HEK293 (cell line): Measurements from ENCODE around the gene CLSTN1.

Experiments
- CTCF ChIA-PET: fragments of 350-600 bp; formaldehyde crosslinking; extraction: SDS; loops from one replicate; lab custom pipeline; 2021; ENCODE audit warnings: antibody characterized with exemption; lab: Yijun Ruan, JAX
- POLR2A ChIA-PET: fragments of 300-600 bp; formaldehyde crosslinking; extraction: SDS; loops from one replicate; lab custom pipeline; 2020; ENCODE audit warnings: antibody characterized with exemption, inconsistent platforms; lab: Yijun Ruan, JAX
- H3K27ac ChIP-seq: fragments of 200-500 bp; sonication (Bioruptor generic); 2 replicates; pipeline ENCODE4 v1.5.1; 2014; ENCODE audit warnings: low read depth, low read length, control low read depth, inconsistent platforms; ENCODE audit errors: extremely low read depth
- H3K36me3 ChIP-seq, 2 experiments: fragments of 200-500 bp in 1 of 2; sonication (Bioruptor generic) in 1 of 2; 1 replicate in 1 of 2; 2 replicates in 1 of 2; pipeline ENCODE4 v1.5.1; 2014 to 2017; ENCODE audit warnings: inconsistent platforms in 2 of 2, low read length in 2 of 2; ENCODE audit not compliant: control insufficient read depth in 2 of 2, insufficient read depth in 1 of 2
- H3K4me1 ChIP-seq: fragments of 200-500 bp; sonication (Bioruptor generic); 2 replicates; pipeline ENCODE4 v1.5.1; 2014; ENCODE audit warnings: mild to moderate bottlenecking, low read length, inconsistent platforms; ENCODE audit not compliant: control insufficient read depth, insufficient read depth
- H3K4me3 ChIP-seq: 2 replicates; pipeline ENCODE4 v1.5.1; 2011; ENCODE audit warnings: low read depth, mild to moderate bottlenecking, control low read depth, low read length, moderate library complexity
- H3K9me3 ChIP-seq: fragments of 200-500 bp; sonication (Bioruptor generic); 2 replicates; pipeline ENCODE4 v1.5.1; 2014; ENCODE audit warnings: low read depth, low read length, inconsistent platforms; ENCODE audit not compliant: control insufficient read depth, insufficient read depth
- IKZF3 ChIP-seq: fragments of 450-650 bp; IDR thresholded peaks from 2 replicates; pipeline ENCODE4 v1.5.0; 2018; ENCODE audit warnings: missing biosample characterization, mild to moderate bottlenecking, missing genetic modification characterization, moderate library complexity
- KLF16 ChIP-seq: fragments of 450-650 bp; formaldehyde crosslinking; IDR thresholded peaks from 2 replicates; pipeline ENCODE4 v1.5.1; 2017; ENCODE audit warnings: missing biosample characterization, missing genetic modification characterization
- KLF8 ChIP-seq: fragments of 450-650 bp; formaldehyde crosslinking; IDR thresholded peaks from 2 replicates; pipeline ENCODE4 v1.5.1; 2016; ENCODE audit warnings: missing biosample characterization, missing genetic modification characterization
- PRDM1 ChIP-seq: fragments of 450-650 bp; formaldehyde crosslinking; IDR thresholded peaks from 2 replicates; pipeline ENCODE4; 2016; ENCODE audit warnings: missing biosample characterization, missing genetic modification characterization
- ZNF132 ChIP-seq: fragments of 450-650 bp; formaldehyde crosslinking; IDR thresholded peaks from 2 replicates; pipeline ENCODE4 v1.5.1; 2017; ENCODE audit warnings: missing biosample characterization, missing genetic modification characterization, borderline replicate concordance
- ZNF169 ChIP-seq: fragments of 450-650 bp; formaldehyde crosslinking; IDR thresholded peaks from 2 replicates; pipeline ENCODE4 v1.5.1; 2016; ENCODE audit warnings: missing biosample characterization, missing genetic modification characterization
- ZNF214 ChIP-seq: fragments of 450-650 bp; formaldehyde crosslinking; IDR thresholded peaks from 2 replicates; pipeline ENCODE4 v1.5.1; 2017; ENCODE audit warnings: missing biosample characterization, mild to moderate bottlenecking, missing genetic modification characterization, borderline replicate concordance
- ZNF23 ChIP-seq: fragments of 450-650 bp; formaldehyde crosslinking; IDR thresholded peaks from 2 replicates; pipeline ENCODE4 v1.5.1; 2016; ENCODE audit warnings: missing biosample characterization, missing genetic modification characterization, borderline replicate concordance
- ZNF280C ChIP-seq: fragments of 450-650 bp; formaldehyde crosslinking; IDR thresholded peaks from 2 replicates; pipeline ENCODE4 v1.5.1; 2016; ENCODE audit warnings: missing biosample characterization, missing genetic modification characterization
- ZNF292 ChIP-seq: fragments of 450-650 bp; formaldehyde crosslinking; IDR thresholded peaks from 2 replicates; pipeline ENCODE4 v1.5.1; 2016; ENCODE audit warnings: low read depth, missing biosample characterization, missing genetic modification characterization, borderline replicate concordance
- ZNF302 ChIP-seq: fragments of 450-650 bp; formaldehyde crosslinking; IDR thresholded peaks from 2 replicates; pipeline ENCODE4 v1.5.1; 2016; ENCODE audit warnings: missing biosample characterization, missing genetic modification characterization, low read depth
- ZNF335 ChIP-seq: fragments of 450-650 bp; formaldehyde crosslinking; conservative IDR thresholded peaks from 2 replicates; pipeline ENCODE4 v1.5.1; 2016; ENCODE audit warnings: missing biosample characterization, missing genetic modification characterization
- ZNF521 ChIP-seq: fragments of 450-650 bp; formaldehyde crosslinking; IDR thresholded peaks from 2 replicates; pipeline ENCODE4 v1.5.1; 2017; ENCODE audit warnings: missing biosample characterization, mild to moderate bottlenecking, missing genetic modification characterization
- ZNF530 ChIP-seq: fragments of 450-650 bp; formaldehyde crosslinking; IDR thresholded peaks from 2 replicates; pipeline ENCODE4 v1.5.1; 2016; ENCODE audit warnings: low read depth, missing biosample characterization, missing genetic modification characterization
- ZNF558 ChIP-seq: fragments of 450-650 bp; formaldehyde crosslinking; IDR thresholded peaks from 2 replicates; pipeline ENCODE4 v1.5.1; 2016; ENCODE audit warnings: missing biosample characterization, missing genetic modification characterization
- ZNF610 ChIP-seq: fragments of 450-650 bp; formaldehyde crosslinking; IDR thresholded peaks from 2 replicates; pipeline ENCODE4 v1.5.1; 2016; ENCODE audit warnings: missing biosample characterization, missing genetic modification characterization, borderline replicate concordance
- ZNF626 ChIP-seq: fragments of 450-650 bp; sonication (Bioruptor Pico); formaldehyde crosslinking; IDR thresholded peaks from 2 replicates; pipeline ENCODE4 v1.5.1; 2018; ENCODE audit warnings: missing biosample characterization, missing genetic modification characterization, inconsistent platforms
- ZNF677 ChIP-seq: fragments of 450-650 bp; IDR thresholded peaks from 2 replicates; pipeline ENCODE4 v1.5.0; 2018; ENCODE audit warnings: missing biosample characterization, mild to moderate bottlenecking, missing genetic modification characterization, moderate library complexity
- ZNF707 ChIP-seq: fragments of 450-650 bp; formaldehyde crosslinking; IDR thresholded peaks from 2 replicates; pipeline ENCODE4 v1.5.1; 2016; ENCODE audit warnings: missing biosample characterization, missing genetic modification characterization
- ZNF777 ChIP-seq: fragments of 450-650 bp; formaldehyde crosslinking; IDR thresholded peaks from 2 replicates; pipeline ENCODE4 v1.5.1; 2017; ENCODE audit warnings: missing biosample characterization, missing genetic modification characterization, borderline replicate concordance
- TF ChIP-seq, protein P1 (sequence below): fragments of 450-650 bp; formaldehyde crosslinking; IDR thresholded peaks from 2 replicates; pipeline ENCODE4 v1.5.1; 2017; ENCODE audit warnings: missing biosample characterization, mild to moderate bottlenecking, missing genetic modification characterization, moderate library complexity
- TF ChIP-seq, protein P2 (sequence below): fragments of 450-650 bp; formaldehyde crosslinking; IDR thresholded peaks from 2 replicates; pipeline ENCODE4 v1.5.1; 2016; ENCODE audit warnings: missing biosample characterization, missing genetic modification characterization

The CLSTN1 gene

GRCh38 chr1:9873385-9873784, 49.6 kb upstream of the CLSTN1 start:
- POLR2A ChIA-PET, result no interaction called here
- CTCF ChIA-PET, result interaction anchor here (0.5 to 4.4 kb wide), 10 partner anchors 20 to 557 kb away, joined by 3 to 24 read pairs (median 6); partner anchors contain the start of genes CENPS, LZIC and NMNAT1
- no peak for TF ChIP-seq PRDM1 (tag by site-specific recombination)
- no peak for TF ChIP-seq ZNF558 (tag by site-specific recombination)
- TF ChIP-seq KLF8 (tag by site-specific recombination), result no peak
- TF ChIP-seq, protein P1, sequence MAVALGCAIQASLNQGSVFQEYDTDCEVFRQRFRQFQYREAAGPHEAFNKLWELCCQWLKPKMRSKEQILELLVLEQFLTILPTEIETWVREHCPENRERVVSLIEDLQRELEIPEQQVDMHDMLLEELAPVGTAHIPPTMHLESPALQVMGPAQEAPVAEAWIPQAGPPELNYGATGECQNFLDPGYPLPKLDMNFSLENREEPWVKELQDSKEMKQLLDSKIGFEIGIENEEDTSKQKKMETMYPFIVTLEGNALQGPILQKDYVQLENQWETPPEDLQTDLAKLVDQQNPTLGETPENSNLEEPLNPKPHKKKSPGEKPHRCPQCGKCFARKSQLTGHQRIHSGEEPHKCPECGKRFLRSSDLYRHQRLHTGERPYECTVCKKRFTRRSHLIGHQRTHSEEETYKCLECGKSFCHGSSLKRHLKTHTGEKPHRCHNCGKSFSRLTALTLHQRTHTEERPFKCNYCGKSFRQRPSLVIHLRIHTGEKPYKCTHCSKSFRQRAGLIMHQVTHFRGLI (tag by site-specific recombination), result no peak
- no peak for TF ChIP-seq KLF16 (tag by site-specific recombination)
- no peak for TF ChIP-seq ZNF521 (tag by site-specific recombination)
- TF ChIP-seq ZNF626, result no peak
- no peak for TF ChIP-seq ZNF302 (tag by site-specific recombination)
- no peak for TF ChIP-seq ZNF530 (tag by site-specific recombination)
- no peak for TF ChIP-seq ZNF610
- Histone ChIP-seq H3K4me1 (no peaks in the 10 kb centered on the region; the same call in 1 of the 2 replicates), H3K9me3 (no peaks in the 10 kb centered on the region), H3K4me3 (no peak overlapping the region), H3K36me3 (peaks cover 0 to 15% of the 10 kb centered on the region in 2 experiments; a peak in 1 of 3 replicates), H3K27ac (no peak overlapping the region)

DNA sequence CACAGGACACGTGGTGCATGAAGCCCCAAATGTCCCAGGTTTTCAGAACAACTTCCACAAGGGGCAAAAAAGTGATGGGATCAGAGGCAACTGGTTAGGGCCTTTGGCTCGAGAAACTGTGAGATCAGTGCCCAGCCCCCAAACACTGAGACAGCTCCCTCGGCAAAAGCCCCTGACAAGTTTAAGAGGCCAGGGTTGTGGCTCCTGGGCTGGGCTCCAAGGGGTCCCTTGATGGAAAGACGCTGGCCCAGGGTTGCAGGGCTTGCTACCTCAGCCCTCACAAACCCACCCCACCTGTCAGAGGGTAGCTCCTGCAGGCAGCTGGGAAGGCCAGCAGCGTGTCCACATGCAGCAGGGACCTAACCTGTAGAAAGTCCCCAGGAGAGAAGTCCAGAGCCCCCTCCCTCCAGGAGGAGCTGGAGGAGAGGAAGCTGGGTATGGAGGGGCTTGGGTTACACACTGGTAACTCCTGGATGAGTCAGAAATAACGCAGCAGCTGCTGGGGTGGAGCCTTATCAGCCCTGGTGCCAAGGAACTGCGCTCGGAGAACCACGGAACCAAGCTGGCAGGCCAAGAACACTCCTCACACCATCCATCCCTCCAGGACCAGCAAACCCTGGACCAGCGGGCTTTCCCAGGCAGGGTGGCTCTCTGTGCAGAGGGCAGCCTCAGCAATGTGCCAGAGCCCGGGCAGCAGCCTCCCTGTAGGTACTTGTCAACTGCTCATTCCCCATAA, 48.8 kb upstream of the CLSTN1 start:
- TF ChIP-seq ZNF23 (tag by site-specific recombination), result no peak
- TF ChIP-seq ZNF335, result no peak; the same call in 1 of the 2 replicates
- no peak for TF ChIP-seq ZNF169 (tag by site-specific recombination)
- no peak for TF ChIP-seq ZNF280C (tag by site-specific recombination)
- TF ChIP-seq ZNF677 (tag by site-specific recombination), result no peak
- TF ChIP-seq ZNF777 (tag by site-specific recombination), result no peak
- no peak for TF ChIP-seq ZNF214 (tag by site-specific recombination)
- TF ChIP-seq, protein P2, sequence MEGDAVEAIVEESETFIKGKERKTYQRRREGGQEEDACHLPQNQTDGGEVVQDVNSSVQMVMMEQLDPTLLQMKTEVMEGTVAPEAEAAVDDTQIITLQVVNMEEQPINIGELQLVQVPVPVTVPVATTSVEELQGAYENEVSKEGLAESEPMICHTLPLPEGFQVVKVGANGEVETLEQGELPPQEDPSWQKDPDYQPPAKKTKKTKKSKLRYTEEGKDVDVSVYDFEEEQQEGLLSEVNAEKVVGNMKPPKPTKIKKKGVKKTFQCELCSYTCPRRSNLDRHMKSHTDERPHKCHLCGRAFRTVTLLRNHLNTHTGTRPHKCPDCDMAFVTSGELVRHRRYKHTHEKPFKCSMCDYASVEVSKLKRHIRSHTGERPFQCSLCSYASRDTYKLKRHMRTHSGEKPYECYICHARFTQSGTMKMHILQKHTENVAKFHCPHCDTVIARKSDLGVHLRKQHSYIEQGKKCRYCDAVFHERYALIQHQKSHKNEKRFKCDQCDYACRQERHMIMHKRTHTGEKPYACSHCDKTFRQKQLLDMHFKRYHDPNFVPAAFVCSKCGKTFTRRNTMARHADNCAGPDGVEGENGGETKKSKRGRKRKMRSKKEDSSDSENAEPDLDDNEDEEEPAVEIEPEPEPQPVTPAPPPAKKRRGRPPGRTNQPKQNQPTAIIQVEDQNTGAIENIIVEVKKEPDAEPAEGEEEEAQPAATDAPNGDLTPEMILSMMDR (tag by site-specific recombination), result no peak
- TF ChIP-seq IKZF3 (tag by site-specific recombination), result no peak
- TF ChIP-seq ZNF132 (tag by site-specific recombination), result no peak
- TF ChIP-seq ZNF707 (tag by site-specific recombination), result no peak
- no peak for TF ChIP-seq ZNF292 (tag by site-specific recombination)
- Histone ChIP-seq H3K4me3 (no peak overlapping the region), H3K4me1 (no peaks in the 10 kb centered on the region; the same call in 1 of the 2 replicates), H3K27ac (no peak overlapping the region), H3K9me3 (no peaks in the 10 kb centered on the region), H3K36me3 (peaks cover 0 to 19% of the 10 kb centered on the region in 2 experiments; a peak in 1 of 3 replicates)
- ChIA-PET POLR2A (no interaction called here), CTCF (interaction anchor here (0.5 to 4.4 kb wide), 10 partner anchors 9 to 558 kb away, joined by 3 to 24 read pairs (median 6); partner anchors contain the start of genes CENPS, LZIC and NMNAT1)
